HCT116 (cell line): Measurements from ENCODE around the gene SCN7A. TPM values are rescaled to one million over a fixed set of nuclear protein-coding genes. Genes with fewer than 3 reads are reported as not detected.

Experiments used
- ATAC-seq: fragments of 200-7000 bp; cut with Tn5 transposase; 2 replicates; pipeline ENCODE4 v1.9.1; 2020; ENCODE audit warnings: mild to moderate bottlenecking, moderate library complexity
- BruUV-seq: library from RNA; stranded (reverse); fragments of 400-500 nt; replicated peaks from 2 replicates; lab custom pipeline; 2021; lab: Mats Ljungman, UMichigan
- CTCF ChIA-PET: fragments of 300-600 bp; sonication (Branson Sonifier 250); formaldehyde crosslinking; loops from one replicate; lab custom pipeline; 2021; ENCODE audit warnings: antibody characterized with exemption; lab: Charles Lee
- POLR2A ChIA-PET: fragments of 300-600, 350-600 bp; sonication (Branson Sonifier 250); formaldehyde crosslinking; loops from one replicate; lab custom pipeline; 2021; ENCODE audit warnings: antibody characterized with exemption; lab: Charles Lee
- RAD21 ChIA-PET, 2 experiments: fragments of 300-600 bp; sonication (Branson Sonifier 250); formaldehyde crosslinking; loops; one replicate each; lab custom pipeline; 2023; ENCODE audit warnings: low total read pairs in 2 of 2; ENCODE audit not compliant: uncharacterized antibody in 2 of 2, unreplicated experiment in 2 of 2, low non-redundant PET in 1 of 2; lab: Charles Lee
- DNase-seq: peaks from one replicate; pipeline ENCODE4 v3.0.0-alpha.2; 2010; ENCODE audit warnings: low read depth, low spot score
- H2AFZ ChIP-seq: fragments of 200-600 bp; shearing (Covaris generic), sonication (generic); 2 replicates; pipeline ENCODE4 v1.6.1; 2017; ENCODE audit warnings: low read depth, mixed run types, mixed read lengths, antibody characterized with exemption, low read length; ENCODE audit not compliant: poor library complexity, severe bottlenecking
- H3K27ac ChIP-seq: 2 replicates; pipeline ENCODE4 v1.5.1; 2012; ENCODE audit warnings: low read depth, low read length
- H3K27me3 ChIP-seq: fragments of 200-600 bp; sonication (generic); 2 replicates; pipeline ENCODE4 v1.6.1; 2016; ENCODE audit warnings: mixed run types, low read length, mixed read lengths; ENCODE audit not compliant: insufficient read depth
- H3K36me3 ChIP-seq, 2 experiments: fragments of 200-500 bp in 1 of 2; fragments of 200-600 bp in 1 of 2; sonication (Bioruptor generic) in 1 of 2; sonication (generic) in 1 of 2; 2 replicates each; pipeline versions ENCODE4 v1.5.1 to v1.6.1; 2014 to 2016; ENCODE audit warnings: low read length in 2 of 2, inconsistent platforms in 1 of 2, mixed read lengths in 1 of 2, mixed run types in 1 of 2; ENCODE audit not compliant: insufficient read depth in 2 of 2, control insufficient read depth in 1 of 2
- H3K4me1 ChIP-seq, 2 experiments: fragments of 200-600 bp in 1 of 2; sonication (generic) in 1 of 2; 2 replicates each; pipeline versions ENCODE4 v1.5.1 to v1.6.1; 2012 to 2017; ENCODE audit warnings: low read length in 2 of 2, inconsistent platforms in 1 of 2, mild to moderate bottlenecking in 1 of 2, mixed read lengths in 1 of 2, mixed run types in 1 of 2, moderate library complexity in 1 of 2; ENCODE audit not compliant: insufficient read depth in 2 of 2, control insufficient read depth in 1 of 2
- H3K4me2 ChIP-seq: fragments of 200-600 bp; sonication (generic); 2 replicates; pipeline ENCODE4 v1.6.1; 2017; ENCODE audit warnings: mixed run types, low read length, mixed read lengths
- H3K4me3 ChIP-seq, 2 experiments: fragments of 200-600 bp in 1 of 2; sonication (generic) in 1 of 2; replicated peaks in 1 of 2; 2 replicates each; pipeline ENCODE4 v1.5.1; 2011 to 2016; ENCODE audit warnings: low read length in 2 of 2, control low read depth in 1 of 2, low read depth in 1 of 2, mild to moderate bottlenecking in 1 of 2, mixed read lengths in 1 of 2, mixed run types in 1 of 2
- H3K79me2 ChIP-seq: fragments of 200-600 bp; sonication (generic); 2 replicates; pipeline ENCODE4 v1.6.1; 2017; ENCODE audit warnings: mild to moderate bottlenecking, mixed run types, low read length, moderate library complexity, mixed read lengths; ENCODE audit not compliant: insufficient read depth
- H3K9ac ChIP-seq: fragments of 200-600 bp; sonication (generic); 2 replicates; pipeline ENCODE4 v1.6.1; 2016; ENCODE audit warnings: low read length, mixed read lengths
- H3K9me2 ChIP-seq: fragments of 200-600 bp; sonication (generic), shearing (Covaris generic); 2 replicates; pipeline ENCODE4 v1.6.1; 2017; ENCODE audit warnings: mixed run types, mild to moderate bottlenecking, moderate library complexity; ENCODE audit not compliant: insufficient read depth
- H3K9me3 ChIP-seq, 2 experiments: fragments of 200-500 bp in 1 of 2; fragments of 200-600 bp in 1 of 2; sonication (Bioruptor generic) in 1 of 2; sonication (generic) in 1 of 2; 2 replicates each; pipeline ENCODE4 v1.6.1; 2014 to 2017; ENCODE audit warnings: low read length in 2 of 2, mixed read lengths in 2 of 2, inconsistent platforms in 1 of 2, low read depth in 1 of 2, mild to moderate bottlenecking in 1 of 2, mixed run types in 1 of 2, moderate library complexity in 1 of 2; ENCODE audit not compliant: control insufficient read depth in 1 of 2, insufficient read depth in 1 of 2
- H4K20me1 ChIP-seq: fragments of 200-600 bp; sonication (generic), shearing (Covaris generic); 2 replicates; pipeline ENCODE4 v1.6.1; 2017; ENCODE audit warnings: mixed run types, mild to moderate bottlenecking, moderate library complexity; ENCODE audit not compliant: insufficient read depth
- CEBPB ChIP-seq: IDR thresholded peaks from 2 replicates; pipeline ENCODE4 v1.6.1; 2012; ENCODE audit warnings: low read depth
- CTCF ChIP-seq, 3 experiments: fragments of 200-600 bp in 1 of 3; sonication (generic) in 1 of 3; IDR thresholded peaks in 2 of 3; conservative IDR thresholded peaks in 1 of 3; 2 replicates each; pipeline ENCODE4 v1.5.1; 2012 to 2017; ENCODE audit warnings: low read depth in 2 of 3, low read length in 2 of 3, antibody characterized with exemption in 1 of 3, borderline replicate concordance in 1 of 3, control low read depth in 1 of 3, mild to moderate bottlenecking in 1 of 3, mixed read lengths in 1 of 3, mixed run types in 1 of 3, moderate library complexity in 1 of 3; ENCODE audit not compliant: insufficient read depth in 1 of 3
- ELF1 ChIP-seq: IDR thresholded peaks from 2 replicates; pipeline ENCODE4 v1.6.1; 2012; ENCODE audit warnings: low read depth, borderline replicate concordance
- EZH2phosphoT487 ChIP-seq: fragments of 200-600 bp; IDR thresholded peaks from 2 replicates; pipeline ENCODE4 v1.6.1; 2018; ENCODE audit warnings: antibody characterized with exemption, borderline replicate concordance
- POLR2A ChIP-seq: IDR thresholded peaks from 2 replicates; pipeline ENCODE4 v1.7.0; 2011; ENCODE audit warnings: borderline replicate concordance; ENCODE audit not compliant: insufficient read depth, insufficient read length; ENCODE audit errors: extremely low read depth
- POLR2AphosphoS5 ChIP-seq: IDR thresholded peaks from 2 replicates; pipeline ENCODE4 v1.6.1; 2011; ENCODE audit warnings: mild to moderate bottlenecking, low read depth, low read length, moderate library complexity
- RAD21 ChIP-seq: IDR thresholded peaks from 2 replicates; pipeline ENCODE4 v1.6.1; 2012; ENCODE audit warnings: low read depth, mild to moderate bottlenecking
- REST ChIP-seq: IDR thresholded peaks from 2 replicates; pipeline ENCODE4 v1.6.1; 2012; ENCODE audit warnings: low read depth
- SP1 ChIP-seq: IDR thresholded peaks from 2 replicates; pipeline ENCODE4 v1.6.1; 2012; ENCODE audit warnings: low read depth
- ZNF274 ChIP-seq: fragments of 200-500 bp; sonication (Bioruptor generic); IDR thresholded peaks from 2 replicates; pipeline ENCODE4 v1.6.1; 2014; ENCODE audit warnings: mild to moderate bottlenecking, low read depth, low read length, inconsistent platforms
- intact Hi-C: fragments of 100-400 bp; cut with micrococcal nuclease; formaldehyde crosslinking; loops from 2 replicates; pipeline ENCODE4 v1.10.0; 2022
- total RNA-seq: library from RNA; stranded (reverse); gene quantifications from one replicate; pipeline ENCODE4 v1.2.1, GENCODE V29; 2021; ENCODE audit not compliant: unreplicated experiment
- TF ChIP-seq, protein P1 (sequence below): IDR thresholded peaks from 2 replicates; pipeline ENCODE4 v1.6.1; 2011; ENCODE audit warnings: mild to moderate bottlenecking, low read length, moderate library complexity; ENCODE audit not compliant: insufficient replicate concordance; ENCODE audit errors: extremely low read depth

SCN7A gene
- total RNA-seq, 1 experiment from 2014 or later = 0.07 TPM

- no peak for DNase-seq
- Histone ChIP-seq H3K79me2 (no peaks in the 10 kb centered on the region), H3K9me3 (no peaks in the 10 kb centered on the region), H3K4me1 (no peaks in the 10 kb centered on the region), H3K27me3 (peaks cover 10% of the 10 kb centered on the region; the same call in 1 of the 2 replicates), H3K27ac (no peak overlapping the region), H4K20me1 (no peaks in the 10 kb centered on the region), H2AFZ (no peak overlapping the region), H3K9ac (no peak overlapping the region), H3K9me2 (no peaks in the 10 kb centered on the region), H3K36me3 (no peaks in the 10 kb centered on the region), H3K4me3 (no peak overlapping the region), H3K4me2 (no peak overlapping the region)
- ChIA-PET RAD21 (no interaction called here), POLR2A (no interaction called here), CTCF (interaction anchor here (1.3 kb wide), 1 partner anchor 14 kb away, joined by 3 read pairs; no protein-coding TSS in a partner anchor)
- TF ChIP-seq, protein P1, sequence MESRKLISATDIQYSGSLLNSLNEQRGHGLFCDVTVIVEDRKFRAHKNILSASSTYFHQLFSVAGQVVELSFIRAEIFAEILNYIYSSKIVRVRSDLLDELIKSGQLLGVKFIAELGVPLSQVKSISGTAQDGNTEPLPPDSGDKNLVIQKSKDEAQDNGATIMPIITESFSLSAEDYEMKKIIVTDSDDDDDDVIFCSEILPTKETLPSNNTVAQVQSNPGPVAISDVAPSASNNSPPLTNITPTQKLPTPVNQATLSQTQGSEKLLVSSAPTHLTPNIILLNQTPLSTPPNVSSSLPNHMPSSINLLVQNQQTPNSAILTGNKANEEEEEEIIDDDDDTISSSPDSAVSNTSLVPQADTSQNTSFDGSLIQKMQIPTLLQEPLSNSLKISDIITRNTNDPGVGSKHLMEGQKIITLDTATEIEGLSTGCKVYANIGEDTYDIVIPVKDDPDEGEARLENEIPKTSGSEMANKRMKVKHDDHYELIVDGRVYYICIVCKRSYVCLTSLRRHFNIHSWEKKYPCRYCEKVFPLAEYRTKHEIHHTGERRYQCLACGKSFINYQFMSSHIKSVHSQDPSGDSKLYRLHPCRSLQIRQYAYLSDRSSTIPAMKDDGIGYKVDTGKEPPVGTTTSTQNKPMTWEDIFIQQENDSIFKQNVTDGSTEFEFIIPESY = no peak
- TF ChIP-seq REST (no peak), ZNF274 (no peak), SP1 (no peak), CTCF (IDR thresholded peaks at IDR 0.05 in 2 of 3, conservative IDR thresholded peaks at IDR 0.05 in 1 of 3; ENCODE audit: borderline replicate concordance in 1 of 3, insufficient read depth in 1 of 3, low read depth in 2 of 3, low read length in 2 of 3) (no peak), CEBPB (no peak), POLR2AphosphoS5 (no peak), RAD21 (no peak), POLR2A (no peak), EZH2phosphoT487 (no peak), ELF1 (no peak)
- no TSS peak for BruUV-seq
- ATAC-seq = no peak
- intact Hi-C loops = no loop called here
Measured at GRCh38 chr2:166432331-166432730, 61.7 kb downstream of the SCN7A start.
